Measurements from ENCODE around the gene MPPED2. TPM values are rescaled to one million over a fixed set of nuclear protein-coding genes. Genes with fewer than 3 reads are reported as not detected.

Gene MPPED2
- total RNA-seq, 1 experiment from 2014 or later, result 9.8 TPM

DNA sequence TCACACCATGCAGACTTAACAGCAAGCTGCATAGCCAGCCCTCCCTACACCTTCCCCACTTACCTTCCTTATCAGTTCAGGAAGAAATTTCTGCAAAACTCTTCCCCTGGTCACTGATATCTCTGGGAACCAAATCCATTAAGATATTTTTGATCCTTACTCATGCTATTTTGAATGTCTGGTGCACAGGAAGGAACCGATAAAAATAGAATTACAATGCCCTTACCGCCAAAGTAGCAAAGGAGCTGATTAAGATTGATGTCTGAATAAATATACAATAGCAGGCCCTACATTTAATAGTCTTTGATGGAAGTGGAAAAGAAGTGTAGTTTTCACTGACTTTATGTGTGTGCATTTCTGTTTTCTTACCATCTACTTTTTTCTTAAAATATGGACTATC is 117.3 kb downstream of the MPPED2 start:
- no peak overlapping the region for H3K4me3 ChIP-seq
- no peaks in the 10 kb centered on the region for H3K27me3 ChIP-seq
- no peak for DNase-seq
- no peaks in the 10 kb centered on the region for H3K9me3 ChIP-seq (replicated peaks)
- no peaks in the 10 kb centered on the region for H3K36me3 ChIP-seq
- H3K4me1 ChIP-seq, result peaks cover 11% of the 10 kb centered on the region
- H3K27ac ChIP-seq, result no peak overlapping the region

DNA sequence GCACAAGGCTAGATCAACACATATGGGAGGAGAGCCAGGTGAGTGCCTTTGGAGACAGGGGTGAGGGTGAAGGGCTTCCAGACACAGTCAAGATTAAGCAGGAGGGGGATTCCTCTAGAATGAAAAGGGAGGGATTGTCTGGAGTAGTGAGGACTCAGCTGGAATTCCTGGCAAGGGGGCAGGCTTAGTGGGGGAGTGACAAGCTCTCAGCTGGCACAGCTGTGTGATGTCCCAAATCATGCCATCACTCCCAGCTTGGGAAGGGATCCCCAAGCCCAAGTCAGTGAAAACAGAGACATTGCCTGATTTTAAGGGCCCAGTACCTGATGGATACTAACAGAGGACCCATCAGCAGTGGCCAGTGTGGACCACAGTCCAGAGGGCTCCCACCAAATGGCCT is 119.0 kb downstream of the MPPED2 start:
- Histone ChIP-seq H3K9me3 (replicated peaks) (no peaks in the 10 kb centered on the region), H3K27me3 (no peaks in the 10 kb centered on the region), H3K27ac (no peak overlapping the region), H3K4me3 (no peak overlapping the region), H3K36me3 (no peaks in the 10 kb centered on the region), H3K4me1 (peaks cover 11% of the 10 kb centered on the region)
- DNase-seq, result no peak

DNA sequence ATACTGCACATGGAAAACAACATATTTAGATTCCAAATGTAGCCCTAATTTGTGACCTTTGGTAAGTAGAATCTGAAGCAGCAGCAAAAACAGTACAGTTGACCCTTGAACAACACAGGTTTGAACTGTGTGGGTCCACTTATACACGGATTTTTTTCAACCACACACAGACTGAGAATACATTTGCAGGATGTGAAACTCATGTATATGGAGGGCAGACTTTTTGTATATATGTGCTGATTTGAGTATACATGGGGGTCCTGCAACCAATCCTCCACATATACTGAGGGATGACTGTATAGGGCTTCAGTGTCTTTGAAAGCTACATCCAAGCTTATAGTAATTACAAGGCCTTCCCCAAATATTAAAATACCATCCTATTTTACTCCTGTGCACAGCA is 120.5 kb downstream of the MPPED2 start:
- no peaks in the 10 kb centered on the region for H3K9me3 ChIP-seq (replicated peaks)

DNA sequence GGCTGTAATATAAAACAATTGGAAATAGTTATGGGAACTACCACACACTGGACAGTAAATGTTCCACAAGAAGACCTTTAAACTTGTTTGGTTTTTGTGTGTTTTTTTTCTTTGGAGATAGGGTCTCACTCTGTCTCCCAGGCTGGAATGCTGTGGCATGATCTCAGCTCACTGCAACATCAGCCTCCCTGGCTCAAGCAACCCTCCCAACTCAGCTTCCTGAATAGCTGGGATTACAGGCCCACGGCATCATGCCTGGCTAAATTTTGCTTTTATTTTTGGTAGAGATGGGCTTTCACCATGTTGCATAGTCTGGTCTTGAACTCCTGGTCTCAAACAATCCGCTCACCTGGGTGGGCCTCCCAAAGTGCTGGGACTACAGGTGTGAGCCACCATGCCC is 121.0 kb downstream of the MPPED2 start:
- Histone ChIP-seq H3K4me1 (no peaks in the 10 kb centered on the region; the same call in 1 of the 2 replicates), H3K27me3 (no peaks in the 10 kb centered on the region), H3K9me3 (replicated peaks) (no peaks in the 10 kb centered on the region), H3K27ac (no peak overlapping the region), H3K4me3 (no peak overlapping the region), H3K36me3 (no peaks in the 10 kb centered on the region)
- DNase-seq, result no peak

More for the DNA sequence above, 120.5 kb downstream of the MPPED2 start:
- DNase-seq, result no peak
- Histone ChIP-seq H3K27ac (no peak overlapping the region), H3K27me3 (no peaks in the 10 kb centered on the region), H3K4me3 (no peak overlapping the region), H3K36me3 (no peaks in the 10 kb centered on the region), H3K4me1 (peaks cover 3% of the 10 kb centered on the region)

DNA sequence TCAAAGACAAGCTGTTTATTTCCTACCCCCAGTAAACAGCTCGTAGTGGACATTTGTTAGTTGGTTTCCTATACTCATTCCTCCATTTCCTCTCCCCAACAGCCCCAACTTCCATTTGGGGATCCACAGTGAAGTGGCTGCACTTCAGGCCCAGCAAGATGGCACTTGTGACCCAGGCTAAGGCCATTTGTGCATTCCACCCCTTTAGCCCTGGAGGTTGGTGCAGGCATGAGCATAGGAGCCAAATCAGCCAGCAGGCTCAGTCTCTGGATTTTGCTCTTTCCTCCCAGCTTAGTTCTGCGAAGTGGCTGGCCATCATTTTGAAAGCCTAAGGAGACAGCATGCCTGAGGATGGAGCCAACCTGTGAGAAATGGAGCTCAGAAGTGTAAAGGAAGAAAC is 122.9 kb downstream of the MPPED2 start:
- no peaks in the 10 kb centered on the region for H3K36me3 ChIP-seq
- H3K4me3 ChIP-seq, result no peak overlapping the region
- no peaks in the 10 kb centered on the region for H3K9me3 ChIP-seq (replicated peaks)
- no peaks in the 10 kb centered on the region for H3K27me3 ChIP-seq
- no peaks in the 10 kb centered on the region; the same call in 1 of the 2 replicates for H3K4me1 ChIP-seq
- DNase-seq, result no peak
- no peak overlapping the region for H3K27ac ChIP-seq

DNA sequence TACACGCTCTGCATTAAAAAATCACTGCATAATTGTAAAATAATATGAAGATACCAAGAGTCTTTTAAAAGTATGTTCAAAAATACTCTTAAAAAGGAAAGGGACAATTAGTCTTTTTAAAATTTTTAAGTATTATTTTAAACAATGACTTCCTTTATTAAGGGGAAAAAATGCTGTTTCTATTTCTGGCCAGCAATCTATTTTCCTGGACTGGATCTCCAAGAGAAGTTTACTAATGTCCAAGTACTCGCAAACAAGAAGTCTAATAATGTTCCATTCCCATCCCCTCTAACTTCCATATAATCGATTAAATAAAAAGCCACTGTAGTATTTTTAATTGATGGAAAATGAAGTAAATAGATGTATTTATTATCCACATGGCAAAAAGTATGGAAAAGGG is 123.7 kb downstream of the MPPED2 start:
- Histone ChIP-seq H3K27me3 (no peaks in the 10 kb centered on the region), H3K27ac (no peak overlapping the region), H3K36me3 (no peaks in the 10 kb centered on the region), H3K9me3 (replicated peaks) (no peaks in the 10 kb centered on the region), H3K4me1 (no peaks in the 10 kb centered on the region; the same call in 1 of the 2 replicates), H3K4me3 (no peak overlapping the region)
- DNase-seq, result no peak

DNA sequence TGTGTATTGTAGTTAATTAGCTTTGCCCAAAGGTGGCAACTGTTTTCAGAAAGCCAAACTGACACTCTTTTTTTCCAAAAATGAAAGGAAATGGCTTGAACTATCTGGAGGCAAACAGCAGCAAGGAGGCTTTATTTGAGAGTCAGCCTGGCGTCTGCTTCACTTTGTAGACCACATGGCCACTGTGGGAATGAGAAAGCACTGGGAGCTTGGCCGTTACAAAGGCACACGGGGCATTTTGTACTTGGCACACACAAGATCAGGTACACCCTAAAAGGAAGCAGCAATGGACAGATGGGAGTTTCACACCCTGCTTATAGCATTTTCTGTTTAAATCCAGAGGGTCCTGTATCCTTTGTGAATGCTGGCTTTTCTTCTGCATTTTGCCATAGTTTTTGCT is 126.3 kb downstream of the MPPED2 start:
- H3K27ac ChIP-seq, result no peak overlapping the region
- H3K4me1 ChIP-seq, result no peaks in the 10 kb centered on the region; the same call in 1 of the 2 replicates
- H3K27me3 ChIP-seq, result no peaks in the 10 kb centered on the region
- H3K4me3 ChIP-seq, result no peak overlapping the region
- H3K36me3 ChIP-seq, result no peaks in the 10 kb centered on the region
- no peak for DNase-seq
- H3K9me3 ChIP-seq (replicated peaks), result no peaks in the 10 kb centered on the region

DNA sequence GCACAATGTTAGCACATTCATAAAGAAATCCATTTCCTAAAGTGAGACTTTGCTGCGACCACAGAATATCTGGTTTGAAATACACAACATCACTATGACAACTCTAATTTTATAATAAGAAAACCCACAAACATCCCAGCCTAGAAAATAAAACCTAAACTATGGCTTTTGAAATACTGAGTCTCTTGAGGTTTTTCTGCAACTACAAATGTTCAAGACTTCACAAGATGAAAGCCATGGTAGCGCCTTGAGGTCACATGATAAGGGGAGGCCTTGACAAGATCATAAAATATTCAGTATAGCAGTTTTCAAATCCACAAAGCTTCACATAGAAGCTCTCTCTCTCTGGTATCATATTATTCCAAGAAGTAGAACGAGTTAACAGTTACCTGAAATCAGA is 126.8 kb downstream of the MPPED2 start:
- no peak for DNase-seq

DNA sequence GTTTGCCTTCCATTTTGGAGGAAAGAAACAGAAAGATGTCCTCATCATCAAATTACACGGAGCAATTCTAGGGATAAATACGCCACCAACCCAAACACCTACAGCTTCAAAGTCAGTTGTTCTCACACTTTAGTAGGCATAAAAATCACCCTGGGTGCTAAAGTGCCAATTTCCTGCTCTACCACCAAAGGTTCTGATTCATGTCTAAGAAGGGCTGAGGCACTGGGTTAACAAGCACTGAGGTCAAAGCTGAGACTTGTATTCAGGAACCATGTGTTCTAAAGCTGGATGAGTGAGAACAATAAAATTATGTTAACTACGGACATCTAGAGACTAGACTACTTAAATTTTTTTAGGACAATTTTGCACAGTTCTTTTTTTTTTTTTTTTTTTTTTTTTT is 127.6 kb downstream of the MPPED2 start:
- DNase-seq, result no peak
- no peaks in the 10 kb centered on the region for H3K27me3 ChIP-seq
- no peaks in the 10 kb centered on the region for H3K36me3 ChIP-seq
- no peak overlapping the region for H3K27ac ChIP-seq
- no peaks in the 10 kb centered on the region; the same call in 1 of the 2 replicates for H3K4me1 ChIP-seq
- H3K9me3 ChIP-seq (replicated peaks), result no peaks in the 10 kb centered on the region
- no peak overlapping the region for H3K4me3 ChIP-seq

More for the DNA sequence above, 126.8 kb downstream of the MPPED2 start:
- Histone ChIP-seq H3K36me3 (no peaks in the 10 kb centered on the region), H3K27me3 (no peaks in the 10 kb centered on the region), H3K4me3 (no peak overlapping the region), H3K4me1 (no peaks in the 10 kb centered on the region; the same call in 1 of the 2 replicates), H3K27ac (no peak overlapping the region), H3K9me3 (replicated peaks) (no peaks in the 10 kb centered on the region)

DNA sequence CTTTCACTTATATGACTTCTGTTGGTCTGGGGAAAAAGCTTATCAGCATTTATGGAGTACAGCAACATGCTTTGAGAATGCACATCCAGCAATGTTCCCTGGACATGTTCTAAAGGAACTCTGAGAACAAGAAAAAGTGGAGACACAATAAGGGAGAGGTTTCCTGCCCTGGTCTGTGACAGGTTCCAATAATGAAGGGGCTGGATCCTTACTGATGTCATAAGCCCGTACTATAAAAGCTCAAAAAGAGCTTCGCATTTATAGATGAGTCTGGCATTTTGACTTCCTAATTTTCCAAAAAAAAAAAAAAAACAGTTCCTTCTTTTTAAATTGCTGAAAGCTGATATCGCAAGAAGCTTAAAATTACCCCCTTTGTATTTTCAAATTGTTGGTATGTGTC is 129.1 kb downstream of the MPPED2 start:
- Histone ChIP-seq H3K36me3 (no peaks in the 10 kb centered on the region), H3K27me3 (no peaks in the 10 kb centered on the region), H3K4me3 (no peak overlapping the region), H3K27ac (no peak overlapping the region), H3K9me3 (replicated peaks) (no peaks in the 10 kb centered on the region), H3K4me1 (no peaks in the 10 kb centered on the region; the same call in 1 of the 2 replicates)
- DNase-seq, result no peak

DNA sequence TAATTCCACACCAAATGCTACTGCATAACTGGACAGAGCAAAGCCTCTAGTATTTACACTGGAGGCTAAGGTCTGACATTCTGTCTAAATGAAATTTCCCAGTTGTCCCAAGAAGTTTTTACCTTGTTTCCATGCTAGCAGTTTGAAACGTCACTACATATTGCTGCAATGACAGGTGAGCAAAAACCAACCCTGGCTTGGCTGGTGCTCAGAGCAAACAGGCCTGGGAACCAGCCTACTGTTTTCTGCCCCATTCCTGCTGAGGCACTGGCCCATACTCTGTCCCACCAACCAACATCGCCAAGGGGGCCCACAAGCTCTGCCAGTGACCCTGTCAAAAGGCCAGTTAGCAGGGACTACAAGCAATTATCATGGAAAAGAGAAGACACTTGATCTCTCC is 131.1 kb downstream of the MPPED2 start:
- Histone ChIP-seq H3K27me3 (no peaks in the 10 kb centered on the region), H3K27ac (no peak overlapping the region), H3K9me3 (replicated peaks) (no peaks in the 10 kb centered on the region), H3K36me3 (no peaks in the 10 kb centered on the region), H3K4me3 (no peak overlapping the region), H3K4me1 (no peaks in the 10 kb centered on the region)
- DNase-seq, result no peak

DNA sequence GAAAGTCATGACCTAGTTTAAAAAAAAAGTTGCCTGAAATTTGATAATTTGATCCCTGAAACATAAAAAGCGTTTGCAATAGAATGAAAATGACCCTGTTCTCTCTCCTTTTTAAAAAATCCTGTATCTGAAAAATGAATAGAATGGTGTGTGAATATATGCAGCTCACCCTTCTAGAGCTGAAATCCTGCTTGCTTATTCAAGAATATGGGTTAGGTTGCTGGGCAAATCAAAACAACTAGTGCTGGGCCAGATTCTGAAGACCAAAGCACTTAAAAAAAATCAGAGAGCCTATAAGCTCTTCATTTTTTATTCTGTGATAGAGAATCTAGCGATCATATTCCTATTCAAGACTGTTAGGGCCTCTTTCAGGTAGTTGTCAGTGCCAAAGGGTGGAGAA is 131.6 kb downstream of the MPPED2 start:
- H3K27me3 ChIP-seq, result no peaks in the 10 kb centered on the region
- no peak overlapping the region for H3K4me3 ChIP-seq
- no peaks in the 10 kb centered on the region for H3K36me3 ChIP-seq
- H3K9me3 ChIP-seq (replicated peaks), result no peaks in the 10 kb centered on the region
- no peak overlapping the region for H3K27ac ChIP-seq
- no peak for DNase-seq
- no peaks in the 10 kb centered on the region for H3K4me1 ChIP-seq

DNA sequence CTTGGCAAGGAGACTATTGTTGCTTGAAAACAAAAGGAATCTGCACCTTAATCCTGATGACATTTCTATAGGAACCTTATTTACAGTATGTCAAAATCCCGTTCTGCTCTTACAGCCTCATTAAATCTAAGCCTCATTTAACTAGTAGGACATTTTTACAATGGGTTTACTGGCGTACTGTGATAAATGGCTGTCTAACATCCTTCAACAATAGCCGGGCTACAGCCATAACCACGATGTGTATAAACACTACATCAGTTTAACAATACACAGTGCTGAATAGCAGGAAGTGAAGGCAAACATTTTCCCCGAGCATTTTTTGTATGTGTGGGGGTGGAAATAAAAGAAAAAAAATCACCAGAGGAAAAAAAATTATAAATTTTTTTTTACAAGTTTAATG is 132.0 kb downstream of the MPPED2 start:
- no peaks in the 10 kb centered on the region for H3K36me3 ChIP-seq
- H3K4me1 ChIP-seq, result no peaks in the 10 kb centered on the region
- no peak overlapping the region for H3K27ac ChIP-seq
- no peaks in the 10 kb centered on the region for H3K9me3 ChIP-seq (replicated peaks)
- no peak for DNase-seq
- no peaks in the 10 kb centered on the region for H3K27me3 ChIP-seq
- no peak overlapping the region for H3K4me3 ChIP-seq

DNA sequence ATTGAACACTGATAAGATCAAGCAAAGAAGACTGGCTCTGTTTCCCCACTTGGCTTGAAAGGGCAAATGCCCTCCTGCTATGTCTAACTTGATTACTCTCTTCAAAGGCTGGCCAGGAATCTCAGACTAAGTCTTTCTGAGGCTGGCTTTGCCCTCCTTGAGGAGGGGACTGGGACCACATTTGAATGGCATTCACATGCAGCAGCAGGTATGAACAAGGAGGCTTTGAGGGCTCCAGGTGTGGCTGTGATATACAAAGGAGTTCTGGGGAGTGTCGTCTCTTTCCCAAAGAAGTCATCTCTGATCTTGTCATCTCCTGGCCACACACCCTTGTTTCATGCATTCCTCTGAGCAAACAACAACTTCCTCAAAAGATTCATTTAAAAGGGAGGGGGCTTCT is 132.4 kb downstream of the MPPED2 start:
- DNase-seq, result no peak

DNA sequence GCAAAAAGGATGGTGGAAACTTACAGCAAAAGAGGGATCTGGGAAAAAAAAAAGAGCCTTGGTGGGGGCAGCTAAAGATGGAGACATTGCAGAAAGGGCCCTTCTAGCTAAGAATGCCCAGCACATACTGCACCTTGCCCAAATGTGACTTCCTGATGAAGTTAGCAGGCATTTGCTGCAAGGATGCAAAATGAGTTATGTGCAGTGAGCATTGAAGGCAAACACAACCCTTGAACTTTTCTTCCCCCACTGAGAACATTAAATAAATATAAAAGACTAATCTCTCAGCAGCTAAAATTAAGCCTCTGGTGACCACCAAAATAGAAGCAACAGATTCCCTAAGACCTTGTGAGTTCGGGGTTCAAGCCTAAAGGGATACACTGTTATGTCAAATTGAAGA is 133.3 kb downstream of the MPPED2 start:
- no peaks in the 10 kb centered on the region for H3K9me3 ChIP-seq (replicated peaks)
- DNase-seq, result no peak
- no peak overlapping the region for H3K4me3 ChIP-seq
- no peaks in the 10 kb centered on the region for H3K36me3 ChIP-seq
- no peaks in the 10 kb centered on the region for H3K4me1 ChIP-seq
- H3K27me3 ChIP-seq, result no peaks in the 10 kb centered on the region
- H3K27ac ChIP-seq, result no peak overlapping the region

More for the DNA sequence above, 132.4 kb downstream of the MPPED2 start:
- H3K9me3 ChIP-seq (replicated peaks), result no peaks in the 10 kb centered on the region
- no peak overlapping the region for H3K4me3 ChIP-seq
- H3K36me3 ChIP-seq, result no peaks in the 10 kb centered on the region
- no peak overlapping the region for H3K27ac ChIP-seq
- H3K27me3 ChIP-seq, result no peaks in the 10 kb centered on the region
- no peaks in the 10 kb centered on the region for H3K4me1 ChIP-seq

DNA sequence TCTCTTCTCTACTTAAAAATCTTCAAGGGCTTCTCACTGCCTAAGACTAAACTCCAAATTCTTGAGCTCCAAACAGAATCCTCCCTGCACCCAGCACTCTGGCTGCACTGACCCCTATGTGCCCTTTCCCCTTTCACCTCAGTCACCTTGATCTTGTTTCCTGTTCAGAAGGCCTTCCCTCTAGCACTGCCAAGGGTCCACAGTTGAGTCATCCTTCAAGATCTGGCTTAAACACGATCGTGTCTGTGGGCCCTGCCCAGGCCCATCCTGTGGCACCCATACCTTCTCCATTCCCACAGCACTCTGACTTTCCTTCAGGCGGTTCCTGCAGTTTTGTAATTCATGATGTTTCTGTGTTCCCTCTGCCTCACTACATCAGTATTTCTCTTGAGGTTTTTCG is 134.0 kb downstream of the MPPED2 start:
- H3K36me3 ChIP-seq, result no peaks in the 10 kb centered on the region
- no peak overlapping the region for H3K4me3 ChIP-seq
- DNase-seq, result no peak
- H3K4me1 ChIP-seq, result no peaks in the 10 kb centered on the region
- no peak overlapping the region for H3K27ac ChIP-seq
- no peaks in the 10 kb centered on the region for H3K27me3 ChIP-seq
- no peaks in the 10 kb centered on the region for H3K9me3 ChIP-seq (replicated peaks)

All from SJCRH30 (cell line).